ENCODE measurements around the gene TP53. TPM values are rescaled to one million over a fixed set of nuclear protein-coding genes. Genes with fewer than 3 reads are reported as not detected.

TP53 gene
- total RNA-seq, 1 donor from 2014 or later = 217 TPM

- DNase-seq (no peak), ATAC-seq (ENCODE audit: low read depth) (no peak)
- ChIA-PET CTCF (interaction anchor here (1.3 to 1.9 kb wide), 5 partner anchors 14 to 121 kb away, joined by 3 to 8 read pairs (median 4); partner anchors contain the start of gene TP53), POLR2A (interaction anchor here (0.7 to 5.5 kb wide), 5 partner anchors 14 to 100 kb away, joined by 3 to 39 read pairs (median 4); partner anchors contain the start of genes MPDU1, SAT2, TP53 and WRAP53)
- TF ChIP-seq CTCF (IDR thresholded peaks at IDR 0.05) = no peak
- Mint-ChIP-seq H3K4me3 (no peak overlapping the region), H3K4me1 (peaks cover 7% of the 10 kb centered on the region), H3K9me3 (peaks cover 6% of the 10 kb centered on the region), H3K27me3 (no peaks in the 10 kb centered on the region), H3K27ac (no peak overlapping the region), H3K36me3 (ENCODE audit: low read depth) (peaks cover 80% of the 10 kb centered on the region)
- intact Hi-C loops (cut with micrococcal nuclease) = no loop called here
Observed at GRCh38 chr17:7673239-7673638, 14.1 kb downstream of the TP53 start.

GRCh38 chr17:7668482-7668881 lies 18.8 kb downstream of the TP53 start:
- Mint-ChIP-seq H3K9me3 (peaks cover 2% of the 10 kb centered on the region), H3K36me3 (ENCODE audit: low read depth) (peaks cover 64% of the 10 kb centered on the region), H3K27me3 (no peaks in the 10 kb centered on the region), H3K4me1 (no peaks in the 10 kb centered on the region), H3K4me3 (no peak overlapping the region), H3K27ac (no peak overlapping the region)
- CTCF ChIA-PET = no interaction called here
- intact Hi-C loops (cut with micrococcal nuclease) = no loop called here
- DNase-seq (no peak), ATAC-seq (ENCODE audit: low read depth) (no peak)
- POLR2A ChIA-PET = interaction anchor here (0.7 kb wide), 1 partner anchor 545 kb away, joined by 8 read pairs; no protein-coding TSS in a partner anchor
- no peak for TF ChIP-seq CTCF (IDR thresholded peaks at IDR 0.05)

GRCh38 chr17:7667656-7668406 lies 19.5 kb downstream of the TP53 start:
- no peak overlapping the region for H3K27ac Mint-ChIP-seq
- no peaks in the 10 kb centered on the region for H3K9me3 Mint-ChIP-seq
- DNase-seq (no peak), ATAC-seq (ENCODE audit: low read depth) (no peak)
- H3K4me3 Mint-ChIP-seq = no peak overlapping the region
- peaks cover 58% of the 10 kb centered on the region for H3K36me3 Mint-ChIP-seq (ENCODE audit: low read depth)
- no peaks in the 10 kb centered on the region for H3K4me1 Mint-ChIP-seq
- intact Hi-C loops (cut with micrococcal nuclease) = no loop called here
- H3K27me3 Mint-ChIP-seq = no peaks in the 10 kb centered on the region
- POLR2A ChIA-PET = interaction anchor here (0.6 to 2.2 kb wide), 3 partner anchors 12 to 544 kb away, joined by 5 to 9 read pairs (median 8); partner anchors contain the start of gene TP53
- TF ChIP-seq CTCF (IDR thresholded peaks at IDR 0.05) = no peak
- CTCF ChIA-PET = no interaction called here

GRCh38 chr17:7656958-7657609 lies 30.2 kb downstream of the TP53 start:
- Mint-ChIP-seq H3K27me3 (peaks cover 7% of the 10 kb centered on the region), H3K36me3 (ENCODE audit: low read depth) (no peaks in the 10 kb centered on the region), H3K4me3 (no peak overlapping the region), H3K9me3 (no peaks in the 10 kb centered on the region), H3K4me1 (peaks cover 4% of the 10 kb centered on the region), H3K27ac (no peak overlapping the region)
- CTCF ChIA-PET = no interaction called here
- no peak for ATAC-seq (ENCODE audit: low read depth)
- DNase-seq = no peak
- no peak for TF ChIP-seq CTCF (IDR thresholded peaks at IDR 0.05)
- intact Hi-C loops (cut with micrococcal nuclease) = no loop called here
- POLR2A ChIA-PET = interaction anchor here (1.4 kb wide), 1 partner anchor 16 kb away, joined by 3 read pairs; no protein-coding TSS in a partner anchor

- TF ChIP-seq CTCF (IDR thresholded peaks at IDR 0.05) = no peak
- Mint-ChIP-seq H3K27ac (no peak overlapping the region), H3K9me3 (no peaks in the 10 kb centered on the region), H3K4me3 (no peak overlapping the region), H3K27me3 (peaks cover 17% of the 10 kb centered on the region), H3K4me1 (peaks cover 15% of the 10 kb centered on the region), H3K36me3 (ENCODE audit: low read depth) (no peaks in the 10 kb centered on the region)
- ATAC-seq (ENCODE audit: low read depth) (peak; percentile 59), DNase-seq (no peak)
- intact Hi-C loops (cut with micrococcal nuclease) = no loop called here
- ChIA-PET POLR2A (interaction anchor here (0.5 to 1.8 kb wide), 2 partner anchors 31 to 592 kb away, joined by 3 to 7 read pairs; partner anchors contain the start of gene CTC1), CTCF (no interaction called here)
Observed at GRCh38 chr17:7655541-7655840, 31.8 kb downstream of the TP53 start.

Measured in activated B cell treated with CpG ODN at 0.5 μM for 24 hours (primary cell).